Loucy (cell line): ENCODE results near the gene MOB3B.

Source experiments
- EZH2phosphoT487 ChIP-seq: fragments of 200-600 bp; IDR thresholded peaks from 2 replicates; pipeline ENCODE4 v1.6.1; 2018; ENCODE audit warnings: antibody characterized with exemption, mild to moderate bottlenecking, moderate library complexity, borderline replicate concordance
- TF ChIP-seq, protein P1 (sequence below): fragments of 200-600 bp; sonication (generic); conservative IDR thresholded peaks from 2 replicates; pipeline ENCODE4 v1.5.1; 2014; ENCODE audit warnings: mild to moderate bottlenecking, antibody characterized with exemption, low read length

DNA sequence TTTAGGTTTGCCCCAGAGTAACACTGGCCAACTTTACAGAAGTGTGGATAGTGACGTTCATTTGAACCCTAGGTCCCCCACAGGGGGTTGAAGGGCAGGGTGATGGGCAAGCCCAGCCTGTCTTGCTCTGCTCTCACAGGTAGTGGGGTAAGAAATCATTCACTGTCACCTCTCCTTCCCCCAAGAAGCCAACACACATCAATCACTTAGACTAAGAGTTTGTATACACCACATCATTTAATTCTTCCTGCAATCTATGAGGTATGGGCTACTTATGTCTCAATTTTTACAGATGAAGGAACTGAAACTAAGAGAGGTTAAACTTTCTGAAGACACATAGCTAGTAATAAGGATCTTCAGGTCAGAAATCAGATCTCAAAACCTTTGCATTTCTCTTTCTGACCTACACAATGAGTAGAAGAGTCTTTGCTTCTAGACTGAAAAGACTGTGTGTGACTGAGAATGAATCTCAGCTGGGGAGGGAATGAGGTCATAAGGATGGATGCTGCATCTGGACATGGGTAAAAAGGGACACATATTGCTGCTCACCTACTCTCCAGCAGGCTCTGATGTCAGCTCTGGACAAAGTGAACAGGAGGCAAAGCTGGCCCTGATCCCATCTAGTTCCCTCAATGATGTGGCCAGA, 151.7 kb downstream of the MOB3B start:
- TF ChIP-seq, protein P1, sequence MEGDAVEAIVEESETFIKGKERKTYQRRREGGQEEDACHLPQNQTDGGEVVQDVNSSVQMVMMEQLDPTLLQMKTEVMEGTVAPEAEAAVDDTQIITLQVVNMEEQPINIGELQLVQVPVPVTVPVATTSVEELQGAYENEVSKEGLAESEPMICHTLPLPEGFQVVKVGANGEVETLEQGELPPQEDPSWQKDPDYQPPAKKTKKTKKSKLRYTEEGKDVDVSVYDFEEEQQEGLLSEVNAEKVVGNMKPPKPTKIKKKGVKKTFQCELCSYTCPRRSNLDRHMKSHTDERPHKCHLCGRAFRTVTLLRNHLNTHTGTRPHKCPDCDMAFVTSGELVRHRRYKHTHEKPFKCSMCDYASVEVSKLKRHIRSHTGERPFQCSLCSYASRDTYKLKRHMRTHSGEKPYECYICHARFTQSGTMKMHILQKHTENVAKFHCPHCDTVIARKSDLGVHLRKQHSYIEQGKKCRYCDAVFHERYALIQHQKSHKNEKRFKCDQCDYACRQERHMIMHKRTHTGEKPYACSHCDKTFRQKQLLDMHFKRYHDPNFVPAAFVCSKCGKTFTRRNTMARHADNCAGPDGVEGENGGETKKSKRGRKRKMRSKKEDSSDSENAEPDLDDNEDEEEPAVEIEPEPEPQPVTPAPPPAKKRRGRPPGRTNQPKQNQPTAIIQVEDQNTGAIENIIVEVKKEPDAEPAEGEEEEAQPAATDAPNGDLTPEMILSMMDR: no peak
- TF ChIP-seq EZH2phosphoT487: no peak
